NCI-H2107 (cell line): ENCODE results near the gene SNX30.

ENCODE experiments used
- DNase-seq: peaks from one replicate; lab custom pipeline; 2025; lab: John Stamatoyannopoulos, UW

Gene SNX30

GRCh38 chr9:112752334-112753125, 2.0 kb downstream of the SNX30 start:
- DNase-seq: no peak

- DNase-seq: no peak
These were observed 3.2 kb downstream of the SNX30 start for GRCh38 chr9:112753725-112754124.

GRCh38 chr9:112754578-112754977, 4.0 kb downstream of the SNX30 start:
- no peak for DNase-seq

- no peak for DNase-seq
These were observed 4.5 kb downstream of the SNX30 start for GRCh38 chr9:112755016-112755427.

- no peak for DNase-seq
These were observed 5.1 kb downstream of the SNX30 start for GRCh38 chr9:112755675-112756074.

- DNase-seq: no peak
These were observed 6.8 kb downstream of the SNX30 start for GRCh38 chr9:112757282-112757883.

GRCh38 chr9:112757940-112758339, 7.4 kb downstream of the SNX30 start:
- no peak for DNase-seq

GRCh38 chr9:112760821-112761220, 10.3 kb downstream of the SNX30 start:
- no peak for DNase-seq

GRCh38 chr9:112761912-112762655, 11.5 kb downstream of the SNX30 start:
- DNase-seq: no peak

- DNase-seq: no peak
These were observed 12.4 kb downstream of the SNX30 start for GRCh38 chr9:112762726-112763518.

GRCh38 chr9:112764344-112764743, 13.8 kb downstream of the SNX30 start:
- no peak for DNase-seq

- no peak for DNase-seq
These were observed 14.3 kb downstream of the SNX30 start for GRCh38 chr9:112764837-112765236.

- no peak for DNase-seq
These were observed 14.7 kb downstream of the SNX30 start for GRCh38 chr9:112765281-112765680.

GRCh38 chr9:112771359-112772214, 21.0 kb downstream of the SNX30 start:
- no peak for DNase-seq

- DNase-seq: no peak
These were observed 21.6 kb downstream of the SNX30 start for GRCh38 chr9:112772215-112772509.

GRCh38 chr9:112772551-112772950, 22.0 kb downstream of the SNX30 start:
- no peak for DNase-seq

GRCh38 chr9:112774006-112774996, 23.7 kb downstream of the SNX30 start:
- DNase-seq: no peak

GRCh38 chr9:112777914-112778313, 27.4 kb downstream of the SNX30 start:
- no peak for DNase-seq

GRCh38 chr9:112780450-112781036, 30.0 kb downstream of the SNX30 start:
- no peak for DNase-seq

GRCh38 chr9:112782218-112782617, 31.7 kb downstream of the SNX30 start:
- no peak for DNase-seq
